Psoas muscle (tissue), 8 donors: ENCODE results near the gene PSMB5. TPM values are rescaled to one million over a fixed set of nuclear protein-coding genes. Genes with fewer than 3 reads are reported as not detected.

Source experiments
- ATAC-seq, 4 donors: fragments of 200-7000 bp; cut with Tn5 transposase; one replicate each; pipeline ENCODE4 v1.9.1; 2020; ENCODE audit warnings: moderate library complexity in 3 of 4, mild to moderate bottlenecking in 2 of 4
- DNase-seq, 2 donors: peaks; one replicate each; pipeline ENCODE4 v3.0.0-alpha.2; 2020
- H3K27ac ChIP-seq: fragments of 200-600 bp; one replicate; pipeline ENCODE4 v1.8.0; 2022
- H3K27me3 ChIP-seq, 3 donors: fragments of 200-600 bp in 1 of 3; one replicate each; pipeline versions ENCODE4 v1.6.1 to v1.8.0; 2013 to 2022; ENCODE audit warnings: low read length in 2 of 3, mild to moderate bottlenecking in 2 of 3, moderate library complexity in 1 of 3; ENCODE audit not compliant: insufficient read depth in 3 of 3
- H3K36me3 ChIP-seq, 2 donors: fragments of 200-600 bp in 1 of 2; one replicate each; pipeline versions ENCODE4 v1.6.1 to v1.8.0; 2013 to 2022; ENCODE audit warnings: low read depth in 1 of 2, mild to moderate bottlenecking in 1 of 2, moderate library complexity in 1 of 2; ENCODE audit not compliant: insufficient read depth in 1 of 2
- H3K4me1 ChIP-seq: fragments of 200-600 bp; one replicate; pipeline ENCODE4 v1.8.0; 2022
- H3K4me3 ChIP-seq: fragments of 200-600 bp; one replicate; pipeline ENCODE4 v1.8.0; 2022; ENCODE audit warnings: mild to moderate bottlenecking
- H3K9me3 ChIP-seq: fragments of 200-600 bp; one replicate; pipeline ENCODE4 v1.8.0; 2022
- CTCF ChIP-seq: fragments of 200-600 bp; IDR thresholded peaks from one replicate; pipeline ENCODE4 v1.8.0; 2022; ENCODE audit warnings: antibody characterized with exemption
- WGBS, 3 donors: extraction: QIAGEN DNeasy Blood & Tissue Kit; methylation state at CpG; one replicate each; pipeline versions ENCODE4 v1.1.6 to v1.1.7; 2013; 5-methylcytosine and 5-hydroxymethylcytosine counted together
- intact Hi-C, 2 donors: fragments of 100-400 bp; cut with DNase I; formaldehyde crosslinking; loops; one replicate each; pipeline versions ENCODE4 v1.11.0 to v1.14.2; 2022
- long read RNA-seq, 2 donors: library from polyadenylated mRNA; unstranded; transcript quantifications; one replicate each; pipeline ENCODE4 v2.0.0, GENCODE V29; 2021
- polyA plus RNA-seq, 3 donors: library from polyadenylated mRNA; stranded (reverse); fragments of 200-250 nt; gene quantifications; one replicate each; pipeline ENCODE4 v1.2.3, GENCODE V29; 2013
- total RNA-seq, 4 donors: library from RNA; stranded (reverse); fragmentation: NEBNext Ultra II Directional in 2 of 4; extraction: Animal tissue kit (Norgen Biotek cat#: 25700) in 2 of 4; gene quantifications; one replicate each; pipeline versions ENCODE4 v1.2.1 to v1.2.4, GENCODE V29; 2021 to 2023
- donor health status: healthy with polysubstance abuse.
- donor health status: DM: no; HTN: no; CAD: no; lungs with moderate emphysema.
- donor health status: Bipolar disorder and iron deficiency.
- donor health status: healthy.
- donor health status: DM: yes; HTN: yes; CAD: no.
- donor health status: DM: no; HTN: no; CAD: no.
- donor health status: DM: no; HTN: no; CAD: no.
- donor health status: DM: yes; HTN: yes; CAD: no.

Gene PSMB5
- total RNA-seq: 100 to 1,000 TPM; 156 to 307 (median 250) TPM
- polyA plus RNA-seq: 100 to 1,000 TPM; 304 to 619 (median 496) TPM
- long read RNA-seq, donor 1, transcript PSMB5-202 (3 exons, 1,294 nt): major isoform, 154 of 166 reads
- long read RNA-seq, donor 1, partial matches to known transcripts: 1 of 166 reads
- long read RNA-seq, donor 1, other reads (novel, unspliced or antisense): 8 of 166 reads
- long read RNA-seq, donor 2, transcript PSMB5-203 (3 exons, 900 nt): minor isoform, 5 of 317 reads
- long read RNA-seq, donor 2, transcript PSMB5-205 (4 exons, 1,117 nt): minor isoform, 16 of 317 reads
- long read RNA-seq, donor 2, transcript PSMB5-202 (3 exons, 1,294 nt): major isoform, 281 of 317 reads
- long read RNA-seq, donor 2, partial matches to known transcripts: 4 of 317 reads
- long read RNA-seq, donor 2, other reads (novel, unspliced or antisense): 5 of 317 reads

- ATAC-seq: peak; percentile 97
- intact Hi-C loops: loop anchor here in 1 of 2 donors (2.0 kb wide), 1 partner anchor 26 kb away; no protein-coding TSS in a partner anchor
Measured at GRCh38 chr14:23034498-23035302, at the start of gene PSMB5. PSMB5 (minus strand) TSS chr14:23034900; CDS start chr14:23034881, 19 bp downstream.

GRCh38 chr14:23080474-23080873 lies 45.8 kb upstream of the PSMB5 start:
- no peak for DNase-seq
- H3K27ac ChIP-seq: no peak overlapping the region
- WGBS, 3 donors: 78 to 95% (median 86%) methylated on average over 1 of the region's 1 CpG
- no peaks in the 10 kb centered on the region for H3K27me3 ChIP-seq
- peaks cover 30% of the 10 kb centered on the region for H3K4me1 ChIP-seq
- H3K36me3 ChIP-seq: peaks cover 27 to 100% of the 10 kb centered on the region in 2 donors
- intact Hi-C loops: no loop called here
- no peak for ATAC-seq
- no peak for TF ChIP-seq CTCF
- no peaks in the 10 kb centered on the region for H3K9me3 ChIP-seq
- H3K4me3 ChIP-seq: no peak overlapping the region

More at GRCh38 chr14:23034498-23035302, at the start of gene PSMB5:
- TF ChIP-seq CTCF: no peak
- H3K27me3 ChIP-seq: no peaks in the 10 kb centered on the region
- peak; percentile 89 to 94 for DNase-seq
- peak within 1 kb of the TSS; percentile 93 for H3K27ac ChIP-seq
- H3K36me3 ChIP-seq: peaks cover 5 to 37% of the 10 kb centered on the region in 2 donors
- 0 to 1% (median 1%) methylated on average over 34 to 36 of the region's 36 CpGs for WGBS, 3 donors
- H3K9me3 ChIP-seq: no peaks in the 10 kb centered on the region
- peaks cover 23% of the 10 kb centered on the region for H3K4me1 ChIP-seq
- peak within 1 kb of the TSS; percentile 88 for H3K4me3 ChIP-seq

- Histone ChIP-seq H3K4me3 (no peak overlapping the region), H3K9me3 (no peaks in the 10 kb centered on the region), H3K36me3 (peaks cover 27 to 100% of the 10 kb centered on the region in 2 donors), H3K27ac (peak overlapping the region; percentile 78), H3K4me1 (peaks cover 30% of the 10 kb centered on the region), H3K27me3 (no peaks in the 10 kb centered on the region)
- intact Hi-C loops: no loop called here
- WGBS, 3 donors: 87 to 92% (median 89%) methylated on average over 2 of the region's 2 CpGs
- DNase-seq (no peak), ATAC-seq (no peak)
- no peak for TF ChIP-seq CTCF
Measured at GRCh38 chr14:23079716-23080115, 45.0 kb upstream of the PSMB5 start.

- DNase-seq (peak; percentile 78 to 85), ATAC-seq (peak; percentile 95 to 98 (median 98))
- no peak for TF ChIP-seq CTCF
- Histone ChIP-seq H3K4me3 (no peak overlapping the region), H3K36me3 (peaks cover 27 to 100% of the 10 kb centered on the region in 2 donors), H3K4me1 (peaks cover 30% of the 10 kb centered on the region), H3K27ac (peak overlapping the region; percentile 78), H3K9me3 (no peaks in the 10 kb centered on the region), H3K27me3 (no peaks in the 10 kb centered on the region)
- intact Hi-C loops: no loop called here
- WGBS, 3 donors: 14 to 39% (median 27%) methylated on average over 2 of the region's 2 CpGs
Measured at GRCh38 chr14:23078692-23079116, 44.0 kb upstream of the PSMB5 start.
